SIG-M5 treated with dmso at 0.1 percent for 504 hours (cell line): ENCODE measurements around the gene CARS1.

Experiments
- DNase-seq: peaks from one replicate; lab custom pipeline; 2025; ENCODE audit not compliant: unreplicated experiment; lab: John Stamatoyannopoulos, UW

CARS1 gene

GRCh38 chr11:3057069-3057963, at the start of gene CARS1:
Gene CARS1, minus strand, starts transcription at chr11:3057423. Its CDS starts 56 bp downstream, at chr11:3057367.
- DNase-seq = peak; percentile 90

GRCh38 chr11:3105791-3106735, 48.8 kb upstream of the CARS1 start:
- DNase-seq = no peak

GRCh38 chr11:3104961-3105790, 48.0 kb upstream of the CARS1 start:
- no peak for DNase-seq

GRCh38 chr11:3104051-3104714, 47.0 kb upstream of the CARS1 start:
- DNase-seq = no peak

GRCh38 chr11:3103076-3103475, 45.9 kb upstream of the CARS1 start:
- DNase-seq = no peak

- DNase-seq = no peak
These were observed 45.4 kb upstream of the CARS1 start for GRCh38 chr11:3102641-3102921.

- DNase-seq = no peak
These were observed 44.9 kb upstream of the CARS1 start for GRCh38 chr11:3101921-3102640.

GRCh38 chr11:3099178-3099577, 42.0 kb upstream of the CARS1 start:
- DNase-seq = peak; percentile 74

- DNase-seq = no peak
These were observed 39.8 kb upstream of the CARS1 start for GRCh38 chr11:3096909-3097530.

- DNase-seq = no peak
These were observed 38.6 kb upstream of the CARS1 start for GRCh38 chr11:3095712-3096361.

- DNase-seq = no peak
These were observed 37.1 kb upstream of the CARS1 start for GRCh38 chr11:3094223-3094824.

GRCh38 chr11:3093281-3094191, 36.3 kb upstream of the CARS1 start:
- DNase-seq = no peak

GRCh38 chr11:3092603-3093141, 35.4 kb upstream of the CARS1 start:
- no peak for DNase-seq

GRCh38 chr11:3091846-3092602, 34.8 kb upstream of the CARS1 start:
- peak; percentile 60 for DNase-seq

- no peak for DNase-seq
These were observed 34.0 kb upstream of the CARS1 start for GRCh38 chr11:3091081-3091845.
